Measurements from ENCODE around the gene NF1.
"Not testable (repeated sequence)": the region's sequence is repeated elsewhere in the genome, so short reads cannot be mapped to it uniquely, and the experiment has no call there.

NF1 gene

GRCh38 chr17:31328160-31328535 is 233.4 kb downstream of the NF1 start:
- no peak for DNase-seq (ENCODE audit: low spot score)

- DNase-seq (ENCODE audit: low spot score): no peak
Observed at GRCh38 chr17:31329221-31329620, 234.4 kb downstream of the NF1 start.

GRCh38 chr17:31339906-31340661 is 245.3 kb downstream of the NF1 start:
- DNase-seq (ENCODE audit: low spot score): no peak

DNA sequence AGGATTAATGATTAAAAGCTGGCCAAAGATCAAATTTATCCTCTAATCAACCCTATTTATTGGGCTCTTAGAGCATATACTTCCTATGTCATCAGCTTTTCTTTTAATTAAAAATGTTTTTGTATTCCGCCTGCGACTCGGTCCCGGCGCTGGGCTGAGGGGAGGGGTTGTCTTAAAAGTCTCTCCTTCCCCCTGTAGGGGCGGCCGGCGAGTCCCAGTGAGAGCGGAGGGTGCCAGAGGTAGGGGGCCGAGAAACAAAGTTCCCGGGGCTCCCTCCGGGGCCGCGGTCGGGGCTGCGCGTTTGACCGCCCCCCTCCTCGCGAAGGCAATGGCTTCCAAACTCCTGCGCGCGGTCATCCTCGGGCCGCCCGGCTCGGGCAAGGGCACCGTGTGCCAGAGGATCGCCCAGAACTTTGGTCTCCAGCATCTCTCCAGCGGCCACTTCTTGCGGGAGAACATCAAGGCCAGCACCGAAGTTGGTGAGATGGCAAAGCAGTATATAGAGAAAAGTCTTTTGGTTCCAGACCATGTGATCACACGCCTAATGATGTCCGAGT is 250.5 kb downstream of the NF1 start:
- DNase-seq (ENCODE audit: low spot score): not testable (repeated sequence)

DNA sequence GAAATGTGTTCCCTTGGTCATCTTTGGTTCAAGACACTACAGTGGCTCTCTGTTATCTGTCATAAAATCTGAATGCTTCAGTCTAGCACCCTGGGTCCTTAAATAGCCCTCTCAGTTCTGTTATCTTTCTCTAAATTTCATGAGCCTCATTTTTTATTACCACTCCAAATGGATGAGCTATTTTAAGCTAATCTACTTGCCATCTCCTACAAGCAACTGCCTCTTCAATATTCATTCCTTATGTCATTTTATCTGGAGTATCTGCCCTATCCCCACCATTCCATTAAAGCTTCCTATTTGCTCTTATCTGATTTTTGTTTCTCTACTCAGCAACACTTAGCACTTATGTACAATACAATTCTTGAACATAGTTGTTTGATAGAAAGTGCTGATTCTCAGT is 254.7 kb downstream of the NF1 start:
- no peak for DNase-seq (ENCODE audit: low spot score)

- DNase-seq (ENCODE audit: low spot score): no peak
Observed at GRCh38 chr17:31355935-31356334, 261.2 kb downstream of the NF1 start.

GRCh38 chr17:31357091-31357490 is 262.3 kb downstream of the NF1 start:
- no peak for DNase-seq (ENCODE audit: low spot score)

DNA sequence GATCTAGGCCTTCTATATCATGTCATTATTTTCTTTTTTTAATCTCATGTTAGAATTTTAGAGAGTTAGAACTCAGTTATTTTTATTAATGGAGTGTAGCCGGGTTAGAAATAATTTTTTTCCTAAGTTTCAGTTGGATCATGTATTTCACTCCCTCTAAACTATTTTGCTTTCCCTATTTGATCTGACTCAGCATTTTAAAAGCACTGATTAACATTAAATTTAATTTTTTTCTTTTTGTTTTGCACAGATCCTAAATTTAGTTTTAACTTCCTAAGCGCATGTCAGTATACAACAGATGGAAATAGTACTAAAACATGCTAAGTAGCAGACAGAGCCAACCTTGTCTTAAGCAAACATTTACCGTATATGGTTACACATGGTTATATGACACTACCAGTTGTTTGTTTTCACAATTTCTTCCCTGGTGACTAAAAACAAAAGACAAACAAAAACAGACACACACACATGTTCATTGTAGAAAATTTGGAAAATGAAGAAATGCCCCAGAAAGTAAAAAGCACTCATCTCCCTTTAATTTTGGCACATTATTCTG is 263.1 kb downstream of the NF1 start:
- no peak for DNase-seq (ENCODE audit: low spot score)

- no peak for DNase-seq (ENCODE audit: low spot score)
Observed at GRCh38 chr17:31364012-31364411, 269.2 kb downstream of the NF1 start.

DNA sequence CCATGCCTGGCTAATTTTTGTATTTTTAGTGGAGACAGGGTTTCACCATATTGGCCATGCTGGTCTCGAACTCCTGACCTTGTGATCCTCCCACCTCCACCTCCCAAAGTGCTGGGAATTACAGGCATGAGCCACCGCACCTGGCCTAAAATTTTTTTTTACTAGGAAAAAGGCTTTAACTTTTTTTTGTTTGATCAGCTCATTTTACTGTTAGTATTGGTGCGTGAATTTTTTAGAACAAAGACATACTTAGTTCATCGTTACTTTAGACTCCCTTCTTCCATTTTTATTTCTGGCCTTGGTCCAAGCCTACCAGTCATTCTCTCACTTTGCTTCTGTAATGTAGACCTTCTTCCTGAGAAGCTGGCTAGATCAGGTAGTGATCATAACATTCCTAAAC is 271.3 kb downstream of the NF1 start:
- no peak for DNase-seq (ENCODE audit: low spot score)

GRCh38 chr17:31369266-31369665 is 274.5 kb downstream of the NF1 start:
- DNase-seq (ENCODE audit: low spot score): no peak

- no peak for DNase-seq (ENCODE audit: low spot score)
Observed at GRCh38 chr17:31371511-31372097, 276.8 kb downstream of the NF1 start.

DNA sequence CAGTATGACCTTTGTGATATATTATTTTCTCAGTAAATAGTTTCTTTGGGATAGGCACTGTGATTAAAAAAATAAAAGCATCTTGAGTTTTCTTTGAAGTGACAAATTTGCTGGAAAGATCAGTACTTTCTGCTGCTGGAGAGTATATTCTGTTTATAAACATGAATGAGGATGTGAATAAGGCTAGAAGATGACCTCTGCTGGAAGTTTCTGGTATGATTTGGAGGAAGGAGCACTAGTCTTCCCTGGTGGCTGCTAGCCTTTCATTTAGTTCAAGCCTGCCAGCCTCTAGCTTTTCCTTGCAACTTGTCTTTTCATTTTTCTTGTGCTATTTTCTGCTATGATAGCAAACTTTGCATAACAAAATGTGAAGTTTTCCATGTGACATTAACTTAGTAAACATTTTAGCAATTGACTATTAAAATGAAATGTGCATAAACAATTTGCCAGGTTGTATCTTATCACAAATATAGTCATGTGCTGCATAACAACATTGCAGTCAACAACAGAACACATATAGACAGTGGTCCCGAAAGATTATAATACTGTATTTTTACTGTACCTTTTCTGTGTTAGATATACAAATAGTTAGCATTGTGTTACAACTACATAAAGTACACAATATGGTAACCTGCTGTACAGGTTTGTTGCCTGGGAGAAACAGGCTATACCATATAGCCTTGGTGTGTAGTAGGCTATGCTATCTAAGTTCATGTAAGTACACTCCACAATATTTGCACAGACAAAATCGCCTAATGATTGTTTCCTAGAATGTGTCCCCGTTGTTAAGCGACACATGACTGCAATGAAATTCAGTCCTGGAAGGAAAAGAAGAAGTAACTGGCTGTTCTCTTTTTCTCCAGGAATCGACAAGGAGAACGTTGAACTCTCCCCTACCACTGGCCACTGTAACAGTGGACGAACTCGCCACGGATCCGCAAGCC is 278.6 kb downstream of the NF1 start:
- no peak for DNase-seq (ENCODE audit: low spot score)

GRCh38 chr17:31374094-31374447 is 279.3 kb downstream of the NF1 start:
- DNase-seq (ENCODE audit: low spot score): no peak

DNA sequence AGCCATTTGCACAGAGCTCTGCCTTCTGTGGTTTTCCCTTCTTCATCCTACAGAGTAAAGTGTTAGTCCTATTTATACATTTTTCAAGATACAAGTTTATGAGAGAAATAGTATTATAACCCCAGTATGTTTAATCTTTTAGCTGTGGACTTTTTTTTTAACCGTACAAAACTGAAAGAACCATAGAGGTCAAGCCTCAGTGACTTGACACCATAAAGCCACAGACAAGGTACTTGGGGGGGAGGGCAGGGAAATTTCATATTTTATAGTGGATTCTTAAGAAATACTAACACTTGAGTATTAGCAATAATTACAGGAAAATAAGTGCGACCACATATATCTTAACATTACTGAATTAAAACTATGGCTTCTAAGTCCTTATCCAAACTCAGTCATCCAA is 279.7 kb downstream of the NF1 start:
- DNase-seq (ENCODE audit: low spot score): no peak

- no peak for DNase-seq (ENCODE audit: low spot score)
Observed at GRCh38 chr17:31378638-31379037, 283.9 kb downstream of the NF1 start.

GRCh38 chr17:31379597-31380205 is 284.9 kb downstream of the NF1 start:
- DNase-seq (ENCODE audit: low spot score): no peak

DNA sequence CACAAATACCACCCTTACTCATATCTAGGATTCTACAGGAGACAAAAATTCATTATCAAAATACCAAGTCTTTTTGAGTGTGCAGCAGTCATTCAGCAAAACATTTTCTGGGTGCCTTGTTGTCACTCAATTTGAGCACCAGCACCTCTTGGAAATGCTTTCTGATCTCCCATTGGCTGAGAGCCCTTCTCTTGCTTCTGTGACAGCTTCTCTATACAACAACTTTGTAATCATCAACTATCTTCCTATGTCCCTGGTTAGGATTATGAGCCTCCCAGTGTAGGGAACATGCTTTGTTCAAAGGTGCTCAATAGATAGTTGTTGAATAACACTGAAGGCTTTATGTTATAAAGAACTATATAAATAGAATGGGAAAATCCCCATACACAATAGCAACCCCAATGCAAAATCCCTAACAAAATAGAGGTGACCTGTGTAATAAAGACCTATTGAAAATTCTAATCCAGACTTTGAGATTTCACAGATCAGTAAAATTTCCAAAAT is 286.4 kb downstream of the NF1 start:
- no peak for DNase-seq (ENCODE audit: low spot score)

GRCh38 chr17:31382668-31383275 is 288.0 kb downstream of the NF1 start:
- DNase-seq (ENCODE audit: low spot score): not testable (repeated sequence)

DNA sequence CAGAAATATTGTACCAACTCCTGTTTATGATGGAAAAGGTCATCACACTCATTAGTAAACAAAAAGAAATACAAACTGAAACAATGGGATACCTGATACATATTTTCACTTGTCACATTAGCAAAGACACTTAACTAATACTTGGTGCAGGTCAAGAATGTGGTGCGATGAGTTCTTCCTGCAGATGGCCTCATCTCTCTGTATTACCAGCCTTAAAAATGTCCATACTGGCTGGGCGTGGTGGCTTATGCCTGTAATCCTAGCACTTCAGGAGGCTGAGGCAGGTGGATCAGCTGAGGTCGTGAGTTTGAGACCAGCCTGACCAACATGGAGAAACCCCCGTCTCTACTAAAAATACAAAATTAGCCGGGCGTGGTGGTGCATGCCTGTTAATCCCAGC is 288.7 kb downstream of the NF1 start:
- DNase-seq (ENCODE audit: low spot score): not testable (repeated sequence)
